SK-N-SH treated with all-trans-retinoic acid at 6 μM for 48 hours (cell line): Measurements from ENCODE around the gene ELP4.
"Not testable (repeated sequence)": the region's sequence is repeated elsewhere in the genome, so short reads cannot be mapped to it uniquely, and the experiment has no call there.

ENCODE experiments used
- ARNTL ChIP-seq: fragments of 450-650 bp; formaldehyde crosslinking; IDR thresholded peaks from 2 replicates; pipeline ENCODE4 v1.5.0; 2020; ENCODE audit warnings: low read depth, mild to moderate bottlenecking, moderate library complexity, borderline replicate concordance
- OSR1 ChIP-seq: fragments of 250-450 bp; sonication (Bioruptor Pico); IDR thresholded peaks from 2 replicates; pipeline ENCODE4 v1.8.0; 2022; ENCODE audit warnings: moderate library complexity, mild to moderate bottlenecking, inconsistent platforms
- PATZ1 ChIP-seq: fragments of 250-450 bp; sonication (Bioruptor Pico); IDR thresholded peaks from 2 replicates; pipeline ENCODE4 v1.8.0; 2020; ENCODE audit warnings: mild to moderate bottlenecking, moderate library complexity, borderline replicate concordance
- PPARA ChIP-seq: fragments of 250-450 bp; sonication (Bioruptor Pico); IDR thresholded peaks from 2 replicates; pipeline ENCODE4 v1.5.0; 2020; ENCODE audit warnings: mild to moderate bottlenecking, borderline replicate concordance
- RARB ChIP-seq: fragments of 250-450 bp; sonication (Bioruptor Pico); IDR thresholded peaks from 2 replicates; pipeline ENCODE4 v1.8.0; 2021; ENCODE audit warnings: mild to moderate bottlenecking, moderate library complexity
- ZNF70 ChIP-seq: fragments of 450-650 bp; formaldehyde crosslinking; IDR thresholded peaks from 2 replicates; pipeline ENCODE4 v1.5.0; 2020; ENCODE audit warnings: mild to moderate bottlenecking, moderate library complexity

- TF ChIP-seq ZNF70 (CRISPR knock-in tag); OSR1 (CRISPR knock-in tag); PATZ1; PPARA (CRISPR knock-in tag); ARNTL (CRISPR knock-in tag); RARB: not testable (repeated sequence)
These were observed 231.3 kb downstream of the ELP4 start for GRCh38 chr11:31740731-31741368.
